Activated CD4-positive, alpha-beta memory T cell treated with anti-CD3 and anti-CD28 coated beads for 36 hours (primary cell): ENCODE results near the gene SPCS1. TPM values are rescaled to one million over a fixed set of nuclear protein-coding genes. Genes with fewer than 3 reads are reported as not detected.

ENCODE experiments used
- CTCF ChIA-PET: fragments of 350-600 bp; sonication (Branson Sonifier 250); formaldehyde crosslinking; loops from one replicate; lab custom pipeline; 2021; ENCODE audit warnings: antibody characterized with exemption, inconsistent platforms; lab: Charles Lee
- POLR2A ChIA-PET: fragments of 350-600 bp; sonication (Branson Sonifier 250); formaldehyde crosslinking; loops from one replicate; lab custom pipeline; 2021; ENCODE audit warnings: antibody characterized with exemption; lab: Charles Lee
- DNase-seq: peaks from one replicate; pipeline ENCODE4 v3.0.0-alpha.2; 2020
- H3K27ac Mint-ChIP-seq: one replicate; pipeline ENCODE4 v1.8.0; 2021; ENCODE audit warnings: mixed read lengths
- H3K27me3 Mint-ChIP-seq: one replicate; pipeline ENCODE4 v1.8.0; 2021; ENCODE audit warnings: mixed read lengths
- H3K36me3 Mint-ChIP-seq: one replicate; pipeline ENCODE4 v1.8.0; 2021; ENCODE audit warnings: mixed read lengths
- H3K4me1 Mint-ChIP-seq: one replicate; pipeline ENCODE4 v1.8.0; 2021; ENCODE audit warnings: low read depth, mixed read lengths
- H3K4me3 Mint-ChIP-seq: one replicate; pipeline ENCODE4 v1.8.0; 2021; ENCODE audit warnings: mild to moderate bottlenecking, mixed read lengths
- H3K9me3 Mint-ChIP-seq: one replicate; pipeline ENCODE4 v1.8.0; 2021; ENCODE audit warnings: mixed read lengths
- intact Hi-C: fragments of 100-400 bp; cut with micrococcal nuclease; formaldehyde crosslinking; loops from one replicate; pipeline ENCODE4 v1.15.1; 2023
- total RNA-seq, 2 experiments: library from RNA; stranded (reverse); gene quantifications; one replicate each; pipeline ENCODE4 v1.2.3, GENCODE V29; 2021

SPCS1 gene
- total RNA-seq, 2 experiments from 2014 or later, result 132 TPM

GRCh38 chr3:52742418-52743041 is 36.6 kb downstream of the SPCS1 start:
- CTCF ChIA-PET, result interaction anchor here (0.7 to 1.4 kb wide), 5 partner anchors 8 to 193 kb away, joined by 3 to 6 read pairs (median 3); no protein-coding TSS in a partner anchor
- intact Hi-C loops, result loop anchor here (1.0 to 2.0 kb wide), 2 partner anchors 192 to 330 kb away; no protein-coding TSS in a partner anchor
- Mint-ChIP-seq H3K36me3 (peaks cover 28% of the 10 kb centered on the region), H3K4me1 (no peaks in the 10 kb centered on the region), H3K9me3 (no peaks in the 10 kb centered on the region), H3K4me3 (no peak overlapping the region), H3K27me3 (no peaks in the 10 kb centered on the region), H3K27ac (no peak overlapping the region)
- POLR2A ChIA-PET, result no interaction called here
- DNase-seq, result no peak

- POLR2A ChIA-PET, result no interaction called here
These were observed 37.2 kb downstream of the SPCS1 start for GRCh38 chr3:52743152-52743551.

GRCh38 chr3:52743721-52744120 is 37.8 kb downstream of the SPCS1 start:
- Mint-ChIP-seq H3K27ac (no peak overlapping the region), H3K4me1 (no peaks in the 10 kb centered on the region), H3K36me3 (peaks cover 33% of the 10 kb centered on the region), H3K27me3 (no peaks in the 10 kb centered on the region), H3K4me3 (no peak overlapping the region), H3K9me3 (no peaks in the 10 kb centered on the region)
- POLR2A ChIA-PET, result no interaction called here
- CTCF ChIA-PET, result interaction anchor here (1.0 to 1.4 kb wide), 2 partner anchors 56 to 77 kb away, joined by 5 to 6 read pairs; no protein-coding TSS in a partner anchor
- no peak for DNase-seq
- intact Hi-C loops, result loop anchor here (2.0 kb wide), 1 partner anchor 191 kb away; no protein-coding TSS in a partner anchor

More at GRCh38 chr3:52743152-52743551, 37.2 kb downstream of the SPCS1 start:
- H3K36me3 Mint-ChIP-seq, result peaks cover 27% of the 10 kb centered on the region
- no peaks in the 10 kb centered on the region for H3K27me3 Mint-ChIP-seq
- H3K4me3 Mint-ChIP-seq, result no peak overlapping the region
- no peak overlapping the region for H3K27ac Mint-ChIP-seq
- no peaks in the 10 kb centered on the region for H3K4me1 Mint-ChIP-seq
- no peak for DNase-seq
- intact Hi-C loops, result loop anchor here (2.0 kb wide), 1 partner anchor 192 kb away; no protein-coding TSS in a partner anchor
- CTCF ChIA-PET, result interaction anchor here (1.0 to 1.4 kb wide), 2 partner anchors 56 to 78 kb away, joined by 5 to 6 read pairs; no protein-coding TSS in a partner anchor
- H3K9me3 Mint-ChIP-seq, result no peaks in the 10 kb centered on the region

- no peaks in the 10 kb centered on the region for H3K4me1 Mint-ChIP-seq
- no peak for DNase-seq
- no peaks in the 10 kb centered on the region for H3K9me3 Mint-ChIP-seq
- H3K27ac Mint-ChIP-seq, result no peak overlapping the region
- no peaks in the 10 kb centered on the region for H3K27me3 Mint-ChIP-seq
- POLR2A ChIA-PET, result no interaction called here
- intact Hi-C loops, result no loop called here
- no peak overlapping the region for H3K4me3 Mint-ChIP-seq
- peaks cover 32% of the 10 kb centered on the region for H3K36me3 Mint-ChIP-seq
- CTCF ChIA-PET, result no interaction called here
These were observed 46.2 kb downstream of the SPCS1 start for GRCh38 chr3:52752045-52752660.

- peaks cover 1% of the 10 kb centered on the region for H3K4me1 Mint-ChIP-seq
- no peak overlapping the region for H3K4me3 Mint-ChIP-seq
- no peaks in the 10 kb centered on the region for H3K27me3 Mint-ChIP-seq
- ChIA-PET POLR2A (no interaction called here), CTCF (no interaction called here)
- intact Hi-C loops, result no loop called here
- no peak overlapping the region for H3K27ac Mint-ChIP-seq
- peaks cover 32% of the 10 kb centered on the region for H3K36me3 Mint-ChIP-seq
- no peaks in the 10 kb centered on the region for H3K9me3 Mint-ChIP-seq
- DNase-seq, result no peak
These were observed 48.5 kb downstream of the SPCS1 start for GRCh38 chr3:52754373-52754772.

- Mint-ChIP-seq H3K27me3 (no peaks in the 10 kb centered on the region), H3K27ac (no peak overlapping the region), H3K36me3 (peaks cover 31% of the 10 kb centered on the region), H3K4me3 (no peak overlapping the region), H3K9me3 (no peaks in the 10 kb centered on the region), H3K4me1 (peaks cover 5% of the 10 kb centered on the region)
- DNase-seq, result no peak
- intact Hi-C loops, result no loop called here
- CTCF ChIA-PET, result no interaction called here
- POLR2A ChIA-PET, result no interaction called here
These were observed 50.2 kb downstream of the SPCS1 start for GRCh38 chr3:52756141-52756540.

Other genes with a start within 250 kb of the SPCS1 start
- gene STAB1, start 210.8 kb upstream of the SPCS1 start, total RNA-seq, result under 1 TPM in 1 of 2 experiments, not detected in 1; 0.14 TPM
- 10 to 100 TPM; 46.9 to 49.5 TPM for gene NT5DC2, start 172.2 kb upstream of the SPCS1 start, total RNA-seq
- gene UQCC5, start 169.5 kb upstream of the SPCS1 start, total RNA-seq, result 10 to 100 TPM; 12.9 to 13.3 TPM
- 10 to 100 TPM; 52.3 to 59.2 TPM for gene PBRM1, start 20.2 kb upstream of the SPCS1 start, total RNA-seq
- gene GNL3, start 20.1 kb upstream of the SPCS1 start, total RNA-seq, result 100 to 1,000 TPM; 167 to 172 TPM
- 10 to 100 TPM; 34.1 to 36.9 TPM for gene GLT8D1, start 315 bp upstream of the SPCS1 start, total RNA-seq
- gene NEK4, start 64.8 kb downstream of the SPCS1 start, total RNA-seq, result 10 to 100 TPM; 16.9 to 21.7 TPM
- not detected for gene ITIH1, start 71.5 kb downstream of the SPCS1 start, total RNA-seq
- not detected for gene ITIH3, start 88.7 kb downstream of the SPCS1 start, total RNA-seq
- gene ITIH4, start 124.6 kb downstream of the SPCS1 start, total RNA-seq, result 1 to 10 TPM; 4.3 to 6.3 TPM
- gene MUSTN1, start 128.9 kb downstream of the SPCS1 start, total RNA-seq, result 1 to 10 TPM in 1 of 2 experiments, not detected in 1; 1.1 TPM
- gene STIMATE, start 191.4 kb downstream of the SPCS1 start, total RNA-seq, result 10 to 100 TPM; 13.0 to 18.3 TPM